ENCODE data around the gene CHERP.

CHERP gene

GRCh38 chr19:16537111-16537510 is 5.1 kb downstream of the CHERP start:
- DNase-seq = no peak

- no peak for DNase-seq
Measured at GRCh38 chr19:16536130-16536529, 6.1 kb downstream of the CHERP start.

DNA sequence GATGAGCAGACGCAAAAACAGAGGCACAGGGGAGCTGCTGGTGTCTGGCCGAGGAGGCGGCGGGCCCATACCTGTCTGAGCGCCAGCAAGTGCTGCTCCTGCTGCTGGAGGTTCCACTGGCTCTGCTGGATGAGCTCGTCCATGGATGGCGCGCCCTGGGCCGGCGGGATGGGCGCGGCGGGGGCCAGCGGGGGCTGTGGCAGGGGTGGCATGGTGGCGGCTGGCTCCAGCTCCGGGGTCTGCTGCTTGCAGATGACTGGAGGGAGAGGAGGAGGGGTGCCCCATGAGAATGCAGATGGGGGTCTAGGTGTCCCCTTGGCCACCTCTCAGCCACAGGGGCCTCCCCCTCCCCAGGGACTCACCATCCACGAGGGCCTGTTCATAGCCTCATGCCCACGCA is 6.9 kb downstream of the CHERP start:
- DNase-seq = no peak

GRCh38 chr19:16532440-16533234 is 9.6 kb downstream of the CHERP start:
- DNase-seq = no peak

DNA sequence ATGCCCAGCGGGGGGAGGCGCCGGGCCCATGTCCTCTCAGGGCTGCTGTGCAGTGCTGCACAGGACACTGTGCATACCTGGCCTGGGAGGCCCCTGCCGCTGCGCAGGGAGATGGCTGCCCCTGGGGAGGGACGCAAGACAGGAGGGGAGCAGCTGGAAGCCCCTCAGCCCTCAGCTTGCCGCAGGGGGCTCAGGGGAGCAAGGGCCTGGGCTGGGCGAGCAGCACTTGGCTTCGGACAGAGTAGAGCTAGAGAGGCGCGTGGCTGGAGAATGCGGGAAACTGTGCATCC is 10.9 kb downstream of the CHERP start:
- no peak for DNase-seq

DNA sequence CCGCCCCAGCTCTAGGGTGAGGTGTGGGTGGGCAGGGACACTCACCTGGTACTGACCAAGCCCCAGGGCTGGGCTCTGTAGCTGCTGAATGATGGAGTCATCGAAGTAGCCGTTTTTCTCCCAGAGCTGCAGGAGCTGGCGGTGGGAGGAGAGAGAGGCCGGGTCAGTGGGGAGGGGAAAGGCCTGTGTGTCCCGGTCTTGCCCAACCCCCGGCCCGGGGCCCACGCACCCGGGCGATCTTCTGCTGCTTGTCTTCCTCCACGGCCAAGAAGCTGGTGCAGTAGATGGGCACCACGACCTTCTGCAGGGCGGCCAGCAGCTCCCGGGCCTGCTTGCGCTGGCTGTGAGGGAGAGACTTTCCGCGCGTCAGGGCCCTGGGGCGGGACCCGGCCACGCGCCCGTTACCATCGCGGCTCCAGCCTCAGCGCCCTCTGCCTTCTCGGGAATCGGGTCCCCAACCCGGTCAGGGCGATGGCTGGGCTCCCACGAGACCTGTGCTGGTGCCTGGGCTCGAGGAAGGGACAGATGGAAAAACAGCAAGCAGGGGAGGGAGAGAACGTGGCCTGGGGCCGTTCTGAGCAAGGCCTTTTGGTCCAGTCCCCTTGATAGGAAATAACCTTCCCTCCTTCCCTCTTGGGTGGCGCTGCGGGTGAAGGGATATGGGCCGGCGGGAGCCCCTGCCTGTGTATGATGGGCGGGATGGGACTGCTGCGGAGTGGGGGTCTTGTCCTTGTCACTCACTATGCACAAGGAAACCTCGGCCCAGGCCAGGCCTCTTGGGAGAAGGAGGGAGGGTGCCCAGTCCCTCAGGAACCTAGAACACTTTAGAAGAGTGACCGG is 11.5 kb downstream of the CHERP start:
- DNase-seq = no peak

GRCh38 chr19:16529466-16530144 is 12.6 kb downstream of the CHERP start:
- no peak for DNase-seq

DNA sequence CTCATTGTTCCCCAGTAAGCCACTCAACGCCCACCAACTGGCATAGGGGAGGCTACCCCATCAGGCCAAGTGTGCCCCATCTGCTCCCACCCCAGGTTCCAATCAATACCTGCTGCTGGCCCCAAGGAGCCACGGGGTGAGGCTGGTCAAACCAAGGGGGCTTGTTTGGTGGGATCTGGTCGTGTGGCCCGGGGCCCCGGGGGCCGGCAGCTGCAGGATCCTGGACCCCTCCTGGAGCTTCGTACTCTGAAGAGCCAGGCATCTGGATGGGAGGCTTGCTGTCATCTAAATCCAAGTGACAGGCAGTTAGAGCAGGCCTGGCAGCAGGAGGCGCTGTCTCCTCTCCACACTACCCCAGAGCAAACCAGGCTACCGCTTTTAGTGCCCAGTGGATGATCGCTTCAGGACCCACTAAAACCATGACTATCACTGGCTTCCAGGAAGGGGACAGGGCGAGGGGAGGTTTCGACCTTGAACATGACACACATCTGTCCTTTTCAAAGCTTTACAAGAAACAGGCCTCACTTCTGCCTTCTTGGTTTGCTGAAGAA is 14.2 kb downstream of the CHERP start:
- peak; percentile 51 for DNase-seq

DNA sequence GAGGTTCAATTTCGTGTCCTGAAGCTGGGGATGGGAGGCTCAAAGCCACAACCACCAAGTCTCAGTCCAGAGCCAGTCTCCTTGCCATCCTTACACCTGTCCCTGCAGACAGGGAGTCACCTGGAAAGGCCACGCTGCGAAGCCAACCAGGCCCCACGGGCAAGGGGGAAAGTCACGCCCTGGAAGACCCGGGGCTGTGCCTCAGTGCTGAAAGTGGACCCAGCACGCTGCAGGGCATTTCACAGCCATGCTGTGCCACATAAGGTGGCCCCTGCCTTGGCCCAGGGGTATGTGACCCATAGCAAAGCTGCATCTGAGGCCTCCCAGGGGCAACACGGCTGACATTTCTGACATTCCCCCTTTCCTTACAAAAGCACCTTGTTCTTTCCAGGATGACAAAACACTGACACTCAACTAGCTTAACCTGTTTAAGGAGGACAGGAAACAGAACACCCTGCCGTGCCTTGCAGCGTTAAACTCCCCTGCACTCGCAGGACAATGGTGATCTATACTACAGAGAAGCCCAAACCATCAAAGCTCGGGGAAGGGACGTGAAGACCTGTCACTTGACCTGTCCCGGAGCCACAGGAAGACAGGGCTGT is 14.8 kb downstream of the CHERP start:
- no peak for DNase-seq

- DNase-seq = no peak
Measured at GRCh38 chr19:16525751-16526481, 16.3 kb downstream of the CHERP start.

- DNase-seq = no peak
Measured at GRCh38 chr19:16524991-16525734, 17.1 kb downstream of the CHERP start.

- no peak for DNase-seq
Measured at GRCh38 chr19:16522559-16523377, 19.5 kb downstream of the CHERP start.

GRCh38 chr19:16521715-16522289 is 20.4 kb downstream of the CHERP start:
- no peak for DNase-seq

DNA sequence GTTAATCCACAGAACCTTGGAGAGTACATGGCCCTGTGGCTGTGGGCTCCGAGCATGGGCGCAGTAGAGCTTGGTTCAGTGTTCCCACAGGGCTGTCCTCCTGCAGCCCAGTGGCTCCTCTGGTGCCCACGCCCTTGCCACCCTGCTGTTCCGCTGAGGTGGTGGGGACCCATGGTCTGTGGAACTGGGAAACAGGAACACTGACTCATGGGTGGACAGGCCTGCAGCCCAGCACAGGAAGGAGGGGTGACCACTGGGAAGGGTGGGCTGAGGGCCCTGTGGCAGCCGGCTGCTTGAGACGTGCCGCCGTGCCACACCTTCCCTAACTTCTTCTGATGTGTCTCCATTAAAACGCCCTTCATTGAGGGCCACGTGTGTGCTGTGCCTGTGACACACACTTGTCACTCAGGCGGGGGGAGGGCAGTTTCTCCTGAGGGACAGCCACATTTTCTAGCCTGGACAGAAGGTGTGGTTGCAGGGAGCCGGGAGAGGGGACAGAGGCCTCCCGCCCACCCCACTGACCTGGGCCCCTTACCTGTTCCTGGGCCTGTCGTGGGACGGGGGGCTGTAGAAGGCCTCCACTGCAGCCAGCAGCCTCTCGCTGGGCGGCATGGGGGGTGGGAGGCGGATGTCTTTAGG is 21.1 kb downstream of the CHERP start:
- no peak for DNase-seq

DNA sequence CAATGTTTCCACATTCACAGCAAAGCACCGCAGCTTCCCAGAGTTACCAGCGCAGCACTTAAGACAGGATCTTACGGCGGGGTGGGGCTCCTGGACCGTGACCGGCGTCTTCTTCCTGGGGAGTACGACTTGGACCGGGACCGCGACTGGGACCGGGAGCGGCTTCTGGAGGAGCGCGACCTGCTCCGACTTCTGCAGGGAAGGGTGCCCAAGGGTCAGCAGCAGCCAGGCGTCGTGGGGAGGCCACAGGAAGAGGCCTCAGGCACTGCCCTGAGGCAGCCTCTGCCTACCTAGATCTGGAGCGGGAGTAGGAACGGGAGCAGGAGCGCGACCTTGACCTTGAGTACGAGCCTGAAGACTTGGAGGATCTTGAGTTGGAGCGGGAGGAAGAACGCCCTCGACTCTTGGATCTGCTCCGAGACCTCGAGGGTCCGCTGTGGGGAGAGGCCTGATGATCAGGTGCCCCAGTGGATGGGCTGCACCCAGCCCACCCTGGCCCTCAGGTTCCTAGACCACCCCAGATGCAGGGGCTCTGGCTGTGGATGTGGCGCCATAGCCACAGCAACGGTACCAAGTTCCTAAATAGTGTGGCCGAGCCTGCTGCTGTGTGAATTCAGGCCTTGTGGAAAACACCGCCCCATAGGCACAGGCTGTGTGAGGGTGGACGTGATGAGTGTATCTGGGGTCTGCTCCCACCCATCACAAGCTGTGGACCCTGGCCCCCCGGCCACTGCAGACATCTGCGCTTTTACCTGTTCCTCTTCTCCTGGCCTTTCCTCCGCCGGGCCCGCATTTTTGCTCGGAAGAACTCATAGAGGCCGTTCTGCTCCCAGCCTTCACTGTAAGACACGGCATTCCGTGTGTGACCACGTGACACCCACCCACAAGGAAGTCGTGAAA is 21.9 kb downstream of the CHERP start:
- DNase-seq = no peak

DNA sequence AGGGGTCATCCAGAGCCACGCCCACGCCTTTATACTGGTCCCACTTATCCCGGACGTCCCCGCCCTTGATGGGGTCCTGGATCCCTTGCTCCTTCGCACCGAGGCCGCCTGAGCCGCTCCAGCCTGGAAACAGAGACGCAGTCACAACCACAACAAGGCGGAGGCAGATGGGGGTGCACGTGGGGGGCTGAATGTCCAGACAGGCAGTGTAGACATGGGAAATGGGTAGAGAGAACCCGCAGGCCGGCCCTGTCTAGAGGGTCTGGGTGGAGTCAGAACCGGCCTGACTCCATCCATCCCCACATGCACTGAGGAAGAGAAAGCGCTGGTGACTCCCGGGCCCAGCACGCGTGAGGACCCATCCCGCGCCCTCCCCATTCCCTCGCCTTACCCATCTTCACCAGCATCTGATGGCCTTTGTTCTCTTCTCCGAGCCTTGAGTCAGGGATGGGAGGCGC is 23.0 kb downstream of the CHERP start:
- DNase-seq = no peak

- DNase-seq = no peak
Measured at GRCh38 chr19:16518483-16519229, 23.6 kb downstream of the CHERP start.

- no peak for DNase-seq
Measured at GRCh38 chr19:16518061-16518460, 24.2 kb downstream of the CHERP start.

All from activated CD4-positive, alpha-beta T cell treated with anti-CD3 and anti-CD28 coated beads, Interleukin-2, amount 50 U/mL, for 1 hour (primary cell).